Immature natural killer cell (primary cell): Measurements from ENCODE around the gene GRB10. TPM values are rescaled to one million over a fixed set of nuclear protein-coding genes. Genes with fewer than 3 reads are reported as not detected.

Experiments used
- DNase-seq, 3 donors: peaks; one replicate each; pipeline ENCODE4 v3.0.0; 2022; ENCODE audit warnings: mixed read lengths in 1 of 3
- H3K27ac Mint-ChIP-seq, 6 donors: one replicate each; pipeline ENCODE4 v1.8.0; 2020; ENCODE audit warnings: mixed read lengths in 6 of 6, mild to moderate bottlenecking in 5 of 6, inconsistent platforms in 4 of 6, moderate library complexity in 3 of 6
- H3K27me3 Mint-ChIP-seq, 3 donors: one replicate each; pipeline ENCODE4 v1.8.0; 2020 to 2021; ENCODE audit warnings: low read depth in 3 of 3, mild to moderate bottlenecking in 3 of 3, mixed read lengths in 3 of 3, moderate library complexity in 3 of 3, inconsistent platforms in 1 of 3
- H3K36me3 Mint-ChIP-seq, 3 donors: one replicate each; pipeline ENCODE4 v1.8.0; 2020; ENCODE audit warnings: mixed read lengths in 3 of 3, inconsistent platforms in 2 of 3, mild to moderate bottlenecking in 2 of 3
- H3K4me1 Mint-ChIP-seq, 2 donors: one replicate each; pipeline ENCODE4 v1.8.0; 2020; ENCODE audit warnings: inconsistent platforms in 2 of 2, mild to moderate bottlenecking in 2 of 2, mixed read lengths in 2 of 2, moderate library complexity in 1 of 2
- H3K4me3 Mint-ChIP-seq, 5 donors: one replicate each; pipeline ENCODE4 v1.8.0; 2020; ENCODE audit warnings: mild to moderate bottlenecking in 5 of 5, mixed read lengths in 5 of 5, inconsistent platforms in 3 of 5, moderate library complexity in 3 of 5
- H3K9me3 Mint-ChIP-seq, 6 donors: one replicate each; pipeline ENCODE4 v1.8.0; 2020; ENCODE audit warnings: mild to moderate bottlenecking in 6 of 6, mixed read lengths in 6 of 6, inconsistent platforms in 4 of 6, moderate library complexity in 3 of 6
- polyA plus RNA-seq, 3 donors: library from polyadenylated mRNA; unstranded; fragments of 300-500 nt; fragmentation: Illumina TruSeq; gene quantifications; one replicate each; pipeline ENCODE4 v1.2.3, GENCODE V29; 2021

Gene GRB10
- polyA plus RNA-seq, 3 donors from 2014 or later = not detected

GRCh38 chr7:50814166-50814565, 31.5 kb upstream of the GRB10 start:
- Mint-ChIP-seq H3K9me3 (no peaks in the 10 kb centered on the region), H3K27me3 (peaks cover 1 to 2% (median 2%) of the 10 kb centered on the region in 3 donors), H3K4me1 (no peaks in the 10 kb centered on the region), H3K4me3 (no peak overlapping the region), H3K27ac (no peak overlapping the region), H3K36me3 (no peaks in the 10 kb centered on the region)
- DNase-seq = no peak

- Mint-ChIP-seq H3K27ac (no peak overlapping the region), H3K4me3 (no peak overlapping the region), H3K9me3 (no peaks in the 10 kb centered on the region), H3K27me3 (peaks cover 1 to 2% (median 2%) of the 10 kb centered on the region in 3 donors), H3K4me1 (no peaks in the 10 kb centered on the region), H3K36me3 (no peaks in the 10 kb centered on the region)
- no peak for DNase-seq
Measured at GRCh38 chr7:50812841-50813475, 30.3 kb upstream of the GRB10 start.

- peaks cover 0 to 2% (median 2%) of the 10 kb centered on the region in 3 donors for H3K27me3 Mint-ChIP-seq
- no peaks in the 10 kb centered on the region for H3K4me1 Mint-ChIP-seq
- no peaks in the 10 kb centered on the region for H3K9me3 Mint-ChIP-seq
- no peak overlapping the region for H3K4me3 Mint-ChIP-seq
- no peak for DNase-seq
- H3K36me3 Mint-ChIP-seq = no peaks in the 10 kb centered on the region
- no peak overlapping the region for H3K27ac Mint-ChIP-seq
Measured at GRCh38 chr7:50812094-50812493, 29.4 kb upstream of the GRB10 start.

DNA sequence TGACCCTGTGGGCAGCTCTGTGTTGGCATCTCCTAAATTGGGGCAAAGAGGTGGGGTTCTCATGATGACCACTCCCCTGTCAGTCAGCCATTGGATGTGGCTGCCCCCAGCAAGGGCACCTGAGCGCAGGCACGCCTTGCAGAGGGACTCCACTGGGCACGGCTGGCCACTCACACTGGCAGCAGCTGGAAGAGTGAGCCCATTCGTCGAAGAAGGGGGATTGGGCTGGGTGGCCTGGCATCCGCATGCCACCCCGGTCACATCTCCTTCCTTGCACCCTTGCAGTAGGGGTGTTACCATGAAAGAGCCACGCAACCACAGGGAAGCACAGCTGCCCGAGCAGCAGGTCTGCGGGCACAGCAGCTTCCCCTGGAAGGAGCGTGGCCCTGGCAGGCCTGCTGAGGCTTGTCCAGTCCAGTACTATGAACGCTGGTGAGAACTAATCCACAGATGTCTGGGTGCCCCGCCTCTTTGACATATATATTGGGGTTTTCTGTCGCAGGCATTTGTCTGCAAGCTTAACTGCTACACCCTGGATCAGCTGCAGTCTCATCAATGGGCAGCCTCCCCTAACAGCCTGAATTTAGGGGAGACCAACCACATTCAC, 25.7 kb upstream of the GRB10 start:
- no peaks in the 10 kb centered on the region for H3K9me3 Mint-ChIP-seq
- H3K4me3 Mint-ChIP-seq = no peak overlapping the region
- no peaks in the 10 kb centered on the region for H3K4me1 Mint-ChIP-seq
- no peak for DNase-seq
- no peak overlapping the region for H3K27ac Mint-ChIP-seq
- H3K36me3 Mint-ChIP-seq = no peaks in the 10 kb centered on the region
- peaks cover 0 to 8% (median 0%) of the 10 kb centered on the region in 3 donors for H3K27me3 Mint-ChIP-seq

- Mint-ChIP-seq H3K27ac (no peak overlapping the region), H3K27me3 (peaks cover 0 to 6% (median 0%) of the 10 kb centered on the region in 3 donors), H3K4me3 (no peak overlapping the region), H3K36me3 (no peaks in the 10 kb centered on the region), H3K9me3 (no peaks in the 10 kb centered on the region), H3K4me1 (no peaks in the 10 kb centered on the region)
- no peak for DNase-seq
Measured at GRCh38 chr7:50807026-50807730, 24.5 kb upstream of the GRB10 start.

GRCh38 chr7:50806143-50806542, 23.4 kb upstream of the GRB10 start:
- Mint-ChIP-seq H3K36me3 (no peaks in the 10 kb centered on the region), H3K4me3 (no peak overlapping the region), H3K9me3 (no peaks in the 10 kb centered on the region), H3K4me1 (no peaks in the 10 kb centered on the region), H3K27me3 (peaks cover 0 to 6% (median 0%) of the 10 kb centered on the region in 3 donors), H3K27ac (no peak overlapping the region)
- no peak for DNase-seq

- Mint-ChIP-seq H3K4me3 (no peak overlapping the region), H3K27me3 (peaks cover 0 to 6% (median 2%) of the 10 kb centered on the region in 3 donors), H3K9me3 (no peaks in the 10 kb centered on the region), H3K4me1 (no peaks in the 10 kb centered on the region), H3K36me3 (no peaks in the 10 kb centered on the region), H3K27ac (no peak overlapping the region)
- no peak for DNase-seq
Measured at GRCh38 chr7:50805447-50806125, 22.9 kb upstream of the GRB10 start.

DNA sequence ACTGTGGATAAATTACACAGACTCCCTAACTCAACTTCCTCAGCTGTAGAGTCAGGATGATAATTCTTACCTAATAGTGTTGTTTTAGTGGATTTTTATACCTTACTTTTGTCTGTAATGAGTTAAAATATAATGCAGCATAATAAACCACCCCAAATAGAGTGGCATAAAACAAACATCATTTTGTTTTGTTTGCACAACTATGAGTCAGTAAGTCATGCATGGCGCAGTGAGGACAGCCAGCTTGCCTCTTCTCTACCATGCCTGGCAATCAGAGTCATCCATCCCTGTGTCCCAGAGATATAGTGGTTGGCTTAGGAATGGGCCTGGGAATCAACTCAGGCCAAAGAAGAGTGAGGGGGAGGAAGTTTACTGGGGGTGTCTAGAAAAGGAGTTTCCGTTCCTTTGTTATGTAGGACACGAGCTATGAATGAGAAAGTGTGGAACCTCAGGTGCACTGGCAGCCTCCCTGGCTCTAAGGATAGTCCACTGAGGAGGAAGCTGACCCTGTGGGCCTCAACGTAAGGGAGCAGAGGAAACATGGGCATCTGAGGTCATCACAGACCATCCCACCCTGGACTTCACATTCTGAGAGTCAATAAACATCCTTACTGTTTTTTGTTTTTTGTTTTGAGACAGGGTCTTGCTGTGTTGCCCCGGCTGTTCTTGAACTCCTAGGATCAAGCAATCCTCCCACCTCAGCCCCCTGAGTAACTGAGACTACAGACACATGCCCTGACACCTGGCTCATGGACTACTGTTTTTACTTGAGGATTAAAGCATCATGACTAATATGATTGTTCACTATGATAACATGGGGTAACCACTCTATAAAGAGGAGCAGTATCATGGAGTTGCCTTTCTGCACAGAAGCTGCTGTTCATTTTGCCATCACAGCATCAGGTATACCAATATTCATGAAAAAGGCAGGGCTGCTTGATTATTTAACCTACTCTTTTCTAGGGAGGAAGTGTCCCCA, 21.0 kb upstream of the GRB10 start:
- no peak for DNase-seq
- no peaks in the 10 kb centered on the region for H3K9me3 Mint-ChIP-seq
- no peaks in the 10 kb centered on the region for H3K4me1 Mint-ChIP-seq
- no peak overlapping the region for H3K27ac Mint-ChIP-seq
- H3K36me3 Mint-ChIP-seq = no peaks in the 10 kb centered on the region
- peaks cover 0 to 6% (median 2%) of the 10 kb centered on the region in 3 donors for H3K27me3 Mint-ChIP-seq
- no peak overlapping the region for H3K4me3 Mint-ChIP-seq

DNA sequence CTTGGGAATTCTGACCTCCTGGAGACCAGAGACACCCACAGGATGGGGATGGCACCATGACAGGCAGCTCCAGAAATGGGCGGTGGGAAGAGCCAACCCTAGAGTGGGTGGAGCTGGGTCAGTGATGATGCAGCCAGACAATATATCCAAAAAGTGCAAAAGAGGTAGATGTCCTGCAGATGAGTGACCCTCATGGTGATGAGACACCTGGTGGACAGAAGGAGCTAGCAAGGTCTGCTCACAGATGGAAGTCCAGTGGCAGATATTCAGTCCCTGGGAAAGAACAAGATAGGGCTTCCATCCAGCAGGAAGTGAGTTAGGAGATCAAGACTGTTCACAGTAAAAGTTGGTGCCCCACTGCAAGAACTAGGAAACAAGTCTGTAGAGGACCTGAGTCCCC, 19.2 kb upstream of the GRB10 start:
- no peak overlapping the region for H3K4me3 Mint-ChIP-seq
- H3K27ac Mint-ChIP-seq = no peak overlapping the region

DNA sequence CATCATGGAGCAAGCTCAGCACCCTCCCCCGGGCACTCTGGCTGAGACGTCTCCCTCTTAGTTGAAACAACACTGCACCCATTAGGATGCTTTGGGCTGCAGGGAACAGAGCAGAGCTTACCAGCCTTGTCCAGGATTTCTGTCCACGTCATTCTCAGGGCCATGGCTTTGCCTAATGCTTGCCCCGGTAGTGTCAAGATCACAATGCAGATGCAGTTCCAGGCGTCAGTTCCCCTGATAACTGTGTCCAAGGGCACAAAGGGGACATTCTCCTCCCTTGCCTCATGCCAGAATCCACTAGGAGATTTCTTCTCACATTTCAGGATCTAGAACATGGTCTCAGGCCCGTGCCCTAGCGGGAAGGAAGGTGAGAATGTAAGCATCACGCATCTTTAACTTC, 17.2 kb upstream of the GRB10 start:
- H3K27me3 Mint-ChIP-seq = peaks cover 2 to 8% (median 6%) of the 10 kb centered on the region in 3 donors
- no peak overlapping the region for H3K4me3 Mint-ChIP-seq
- no peaks in the 10 kb centered on the region for H3K9me3 Mint-ChIP-seq
- H3K27ac Mint-ChIP-seq = no peak overlapping the region
- H3K4me1 Mint-ChIP-seq = no peaks in the 10 kb centered on the region
- no peaks in the 10 kb centered on the region for H3K36me3 Mint-ChIP-seq
- DNase-seq = no peak

More for the DNA sequence above, 19.2 kb upstream of the GRB10 start:
- H3K9me3 Mint-ChIP-seq = no peaks in the 10 kb centered on the region
- H3K36me3 Mint-ChIP-seq = no peaks in the 10 kb centered on the region
- H3K27me3 Mint-ChIP-seq = peaks cover 2 to 6% (median 2%) of the 10 kb centered on the region in 3 donors
- no peak for DNase-seq
- no peaks in the 10 kb centered on the region for H3K4me1 Mint-ChIP-seq

DNA sequence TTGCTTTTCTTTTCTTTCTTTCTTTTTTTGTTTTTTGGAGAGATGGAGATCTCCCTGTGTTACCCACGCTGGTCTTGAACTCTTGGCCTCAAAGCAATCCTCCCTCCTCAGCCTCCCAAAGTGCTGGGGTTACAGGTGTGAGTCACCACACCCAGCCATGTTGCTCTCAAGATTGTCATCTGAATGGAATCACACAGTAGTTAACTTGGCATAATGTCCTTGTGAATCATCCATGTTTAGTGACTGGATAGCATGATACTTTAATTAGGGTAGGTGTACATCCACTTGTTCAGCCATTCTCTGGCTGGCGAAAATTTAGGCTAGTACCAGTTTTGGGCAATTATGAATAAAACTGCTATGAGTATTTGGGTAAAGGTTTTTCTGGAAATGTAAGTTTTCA, 15.4 kb upstream of the GRB10 start:
- no peak for DNase-seq
- Mint-ChIP-seq H3K27ac (no peak overlapping the region), H3K27me3 (peaks cover 6 to 12% (median 9%) of the 10 kb centered on the region in 3 donors), H3K4me3 (no peak overlapping the region), H3K36me3 (no peaks in the 10 kb centered on the region), H3K9me3 (no peaks in the 10 kb centered on the region), H3K4me1 (peaks cover 7% of the 10 kb centered on the region in 2 donors)

GRCh38 chr7:50795831-50796230, 13.1 kb upstream of the GRB10 start:
- H3K27ac Mint-ChIP-seq = no peak overlapping the region
- H3K4me1 Mint-ChIP-seq = peaks cover 11 to 14% of the 10 kb centered on the region in 2 donors
- peaks cover 8 to 14% (median 13%) of the 10 kb centered on the region in 3 donors for H3K27me3 Mint-ChIP-seq
- no peaks in the 10 kb centered on the region for H3K9me3 Mint-ChIP-seq
- H3K36me3 Mint-ChIP-seq = peaks cover 0 to 3% (median 0%) of the 10 kb centered on the region in 3 donors
- DNase-seq = no peak
- no peak overlapping the region for H3K4me3 Mint-ChIP-seq

DNA sequence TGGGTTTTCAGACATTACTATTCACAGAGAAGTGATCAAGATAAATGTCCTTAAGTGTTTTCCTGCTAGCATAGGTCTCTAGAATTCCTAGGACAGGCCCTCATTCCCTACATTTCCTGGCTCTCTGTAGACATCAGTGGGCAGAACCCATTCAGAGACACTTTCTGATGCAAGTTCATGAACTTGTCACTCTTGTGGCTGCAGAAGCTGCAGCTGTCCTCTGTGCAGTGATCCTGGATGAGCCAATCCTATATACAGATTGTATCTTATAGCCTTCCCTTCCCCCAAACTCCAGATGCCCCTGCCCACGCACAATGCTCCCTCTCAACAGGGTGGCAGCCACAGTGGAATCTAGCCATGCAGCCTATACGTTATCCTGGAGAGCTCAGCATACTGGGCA, 12.6 kb upstream of the GRB10 start:
- Mint-ChIP-seq H3K4me1 (peaks cover 11 to 14% of the 10 kb centered on the region in 2 donors), H3K4me3 (peak overlapping the region in 1 of 5 donors; percentile 12), H3K27me3 (peaks cover 8 to 13% (median 12%) of the 10 kb centered on the region in 3 donors), H3K36me3 (peaks cover 0 to 3% (median 0%) of the 10 kb centered on the region in 3 donors), H3K9me3 (no peaks in the 10 kb centered on the region), H3K27ac (no peak overlapping the region)
- DNase-seq = no peak
